ENCODE measurements around the gene MYL3.

MYL3 gene

DNA sequence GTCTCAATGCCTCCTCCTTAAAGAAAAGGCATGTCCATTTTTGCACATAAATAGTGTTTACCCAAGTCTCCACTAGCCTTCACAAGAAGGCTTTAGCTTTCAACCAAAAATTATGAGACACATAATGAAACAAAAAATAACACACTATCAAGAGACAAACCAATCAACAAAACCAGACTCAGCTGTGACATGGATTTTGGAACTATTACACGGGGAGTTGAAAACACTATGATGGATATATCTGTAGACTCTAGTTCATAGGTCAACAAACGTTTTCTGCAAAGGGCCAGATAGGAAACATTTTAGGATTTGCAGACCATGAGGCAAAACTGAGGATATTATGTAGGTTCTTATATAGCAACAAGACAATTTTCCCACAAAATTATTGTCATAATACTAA, 24.9 kb downstream of the MYL3 start:
- no peak for DNase-seq (ENCODE audit: extremely low spot score)
- CTCF ChIA-PET: interaction anchor here (1.1 to 1.6 kb wide), 2 partner anchors 10 to 17 kb away, joined by 3 read pairs; no protein-coding TSS in a partner anchor
- TF ChIP-seq, protein P1, sequence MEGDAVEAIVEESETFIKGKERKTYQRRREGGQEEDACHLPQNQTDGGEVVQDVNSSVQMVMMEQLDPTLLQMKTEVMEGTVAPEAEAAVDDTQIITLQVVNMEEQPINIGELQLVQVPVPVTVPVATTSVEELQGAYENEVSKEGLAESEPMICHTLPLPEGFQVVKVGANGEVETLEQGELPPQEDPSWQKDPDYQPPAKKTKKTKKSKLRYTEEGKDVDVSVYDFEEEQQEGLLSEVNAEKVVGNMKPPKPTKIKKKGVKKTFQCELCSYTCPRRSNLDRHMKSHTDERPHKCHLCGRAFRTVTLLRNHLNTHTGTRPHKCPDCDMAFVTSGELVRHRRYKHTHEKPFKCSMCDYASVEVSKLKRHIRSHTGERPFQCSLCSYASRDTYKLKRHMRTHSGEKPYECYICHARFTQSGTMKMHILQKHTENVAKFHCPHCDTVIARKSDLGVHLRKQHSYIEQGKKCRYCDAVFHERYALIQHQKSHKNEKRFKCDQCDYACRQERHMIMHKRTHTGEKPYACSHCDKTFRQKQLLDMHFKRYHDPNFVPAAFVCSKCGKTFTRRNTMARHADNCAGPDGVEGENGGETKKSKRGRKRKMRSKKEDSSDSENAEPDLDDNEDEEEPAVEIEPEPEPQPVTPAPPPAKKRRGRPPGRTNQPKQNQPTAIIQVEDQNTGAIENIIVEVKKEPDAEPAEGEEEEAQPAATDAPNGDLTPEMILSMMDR (IDR thresholded peaks at IDR 0.05; ENCODE audit: control extremely low read depth, extremely low read depth, low read depth, missing control alignments): no peak
- POLR2A ChIA-PET: no interaction called here

DNA sequence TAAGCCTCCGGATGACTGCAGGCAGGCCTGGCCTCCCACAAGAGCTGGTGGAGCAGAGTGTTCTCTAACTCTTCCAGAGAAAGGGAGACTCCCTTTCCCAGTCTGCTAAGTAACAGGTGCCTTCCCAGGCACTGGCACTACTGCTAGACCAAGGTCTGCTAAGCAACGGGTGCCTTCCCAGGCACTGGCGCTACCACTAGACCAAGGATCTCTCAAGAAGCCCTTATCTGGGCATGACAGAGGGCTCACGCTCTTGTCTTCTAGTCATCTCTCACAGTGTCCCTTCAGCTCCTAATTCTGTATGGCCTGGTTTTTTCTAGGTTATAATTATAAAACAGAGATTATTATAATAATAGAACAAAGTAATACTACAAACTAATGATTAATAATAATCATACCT, 27.8 kb downstream of the MYL3 start:
- ChIA-PET CTCF (interaction anchor here (1.2 to 2.6 kb wide), 3 partner anchors 10 to 16 kb away, joined by 3 to 7 read pairs (median 5); no protein-coding TSS in a partner anchor), POLR2A (no interaction called here)
- no peak for DNase-seq (ENCODE audit: extremely low spot score)

DNA sequence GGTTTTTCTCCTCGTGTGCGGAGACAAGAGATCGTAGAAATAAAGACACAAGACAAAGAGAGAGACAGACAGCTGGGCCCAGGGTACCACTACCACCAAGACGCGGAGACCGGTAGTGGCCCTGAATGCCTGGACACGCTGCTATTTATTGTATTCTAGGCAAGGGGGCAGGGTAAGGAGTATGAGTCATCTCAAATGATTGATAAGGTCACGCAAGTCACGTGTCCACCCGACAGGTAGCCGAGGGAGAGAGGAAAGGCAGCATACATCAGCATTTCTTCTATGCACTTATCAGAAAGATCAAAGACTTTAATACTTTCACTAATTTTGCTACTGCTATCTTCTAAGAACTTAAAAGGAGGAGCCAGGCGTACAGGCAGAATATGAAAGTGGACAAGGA, 28.2 kb downstream of the MYL3 start:
- TF ChIP-seq, protein P1 (IDR thresholded peaks at IDR 0.05; ENCODE audit: control extremely low read depth, extremely low read depth, low read depth, missing control alignments): no peak
- CTCF ChIA-PET: interaction anchor here (1.8 to 2.6 kb wide), 2 partner anchors 10 to 12 kb away, joined by 5 to 7 read pairs; no protein-coding TSS in a partner anchor
- DNase-seq (ENCODE audit: extremely low spot score): no peak
- POLR2A ChIA-PET: no interaction called here

More for the DNA sequence above, 27.8 kb downstream of the MYL3 start:
- TF ChIP-seq, protein P1 (IDR thresholded peaks at IDR 0.05; ENCODE audit: control extremely low read depth, extremely low read depth, low read depth, missing control alignments): no peak

DNA sequence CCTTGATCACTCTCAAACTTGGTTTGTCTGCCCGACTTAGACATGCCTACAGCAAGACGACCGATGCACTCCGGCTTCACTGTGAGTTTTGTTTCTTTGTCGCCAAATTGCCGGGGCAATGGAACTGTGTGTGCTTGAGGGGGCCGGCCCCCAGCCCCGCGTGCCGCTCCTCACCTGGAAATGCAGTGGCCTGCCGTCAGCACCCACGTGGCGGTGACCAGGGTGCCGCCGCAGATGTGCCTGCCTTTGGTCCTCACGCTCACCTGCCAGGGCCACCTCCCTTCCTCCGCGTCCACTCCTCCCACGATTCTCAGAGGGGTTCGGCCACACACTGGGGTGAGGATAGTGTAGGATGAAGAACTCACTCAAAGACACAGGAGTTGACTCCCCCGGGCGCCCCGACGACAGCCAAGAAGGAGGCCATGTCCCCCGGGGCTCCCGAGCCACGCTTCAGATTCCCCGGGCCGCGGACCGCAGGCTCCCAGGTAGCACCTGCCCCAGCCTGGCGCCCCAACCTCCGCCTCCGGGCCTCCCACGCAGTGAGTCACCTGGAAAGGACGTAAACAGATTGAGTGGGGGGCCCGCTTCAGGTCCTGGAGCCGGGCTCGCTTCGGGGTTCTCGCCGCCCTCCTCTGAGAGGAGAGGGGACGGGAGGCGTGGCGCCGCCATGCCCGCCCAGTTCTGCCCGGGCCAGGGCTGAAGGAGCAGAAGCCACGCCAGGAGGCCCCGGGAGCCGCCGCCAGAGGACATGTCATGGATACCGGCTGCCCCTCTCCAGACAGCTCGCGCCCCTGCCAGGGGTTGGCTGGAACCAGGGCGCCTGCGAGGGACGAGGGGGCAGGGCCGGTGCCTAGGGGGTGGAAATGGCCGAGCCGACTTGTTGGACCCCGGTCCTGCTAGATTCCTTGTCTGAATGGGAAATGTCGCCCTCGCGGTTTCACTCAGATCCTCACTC, 29.6 kb downstream of the MYL3 start:
- DNase-seq (ENCODE audit: extremely low spot score): no peak
- POLR2A ChIA-PET: no interaction called here
- TF ChIP-seq, protein P1 (IDR thresholded peaks at IDR 0.05; ENCODE audit: control extremely low read depth, extremely low read depth, low read depth, missing control alignments): no peak
- CTCF ChIA-PET: no interaction called here

DNA sequence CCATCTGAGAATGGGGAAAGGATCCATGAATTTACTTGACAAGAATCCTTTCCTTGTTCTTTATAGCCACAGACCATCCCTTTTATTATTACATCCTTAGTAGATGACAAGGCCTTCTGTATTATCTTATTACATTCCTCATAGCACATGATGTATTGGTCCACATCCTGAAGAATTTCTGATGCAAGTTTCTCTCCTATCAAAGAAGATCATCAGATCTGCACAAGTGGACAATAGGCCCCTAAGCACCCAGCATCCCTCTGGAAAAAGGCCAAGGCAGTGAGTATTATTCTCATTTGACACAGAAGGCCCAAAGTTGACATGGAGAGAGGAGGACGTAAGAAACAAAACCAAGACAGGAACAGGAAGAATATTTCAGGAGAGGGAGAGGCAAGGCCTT, 31.4 kb downstream of the MYL3 start:
- no peak for DNase-seq (ENCODE audit: extremely low spot score)
- ChIA-PET POLR2A (no interaction called here), CTCF (no interaction called here)
- TF ChIP-seq, protein P1 (IDR thresholded peaks at IDR 0.05; ENCODE audit: control extremely low read depth, extremely low read depth, low read depth, missing control alignments): no peak

DNA sequence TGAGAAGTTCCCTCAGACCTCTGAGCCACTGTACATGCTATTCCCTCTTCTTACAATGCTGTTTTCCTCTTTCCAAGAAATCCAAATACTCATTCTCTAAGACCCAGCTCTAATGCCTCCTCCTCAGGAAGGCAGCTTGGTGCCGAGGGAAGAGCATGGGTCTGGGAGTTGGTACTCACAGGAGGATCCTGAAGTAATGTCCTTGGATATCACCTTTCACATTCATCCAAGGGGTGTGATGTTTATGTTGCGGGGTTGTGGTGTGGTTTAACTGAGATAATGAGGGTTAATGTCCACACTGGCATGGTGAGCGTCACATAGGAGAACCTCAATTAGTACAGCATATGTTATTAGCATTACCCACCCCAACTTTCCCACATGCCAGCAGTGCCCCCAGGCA, 31.9 kb downstream of the MYL3 start:
- CTCF ChIA-PET: no interaction called here
- TF ChIP-seq, protein P1 (IDR thresholded peaks at IDR 0.05; ENCODE audit: control extremely low read depth, extremely low read depth, low read depth, missing control alignments): no peak
- POLR2A ChIA-PET: no interaction called here
- DNase-seq (ENCODE audit: extremely low spot score): no peak
